HG02623 (cell line): ENCODE measurements around the gene PPFIBP2.
A peak's percentile ranks its signal among the peaks of the same experiment; 100 is the strongest.

Source experiments
- ATAC-seq: cut with Tn5 transposase; IDR thresholded peaks from one replicate; pipeline ENCODE4 v1.9.1; 2021; ENCODE audit warnings: moderate library complexity; ENCODE audit not compliant: unreplicated experiment

Gene PPFIBP2

DNA sequence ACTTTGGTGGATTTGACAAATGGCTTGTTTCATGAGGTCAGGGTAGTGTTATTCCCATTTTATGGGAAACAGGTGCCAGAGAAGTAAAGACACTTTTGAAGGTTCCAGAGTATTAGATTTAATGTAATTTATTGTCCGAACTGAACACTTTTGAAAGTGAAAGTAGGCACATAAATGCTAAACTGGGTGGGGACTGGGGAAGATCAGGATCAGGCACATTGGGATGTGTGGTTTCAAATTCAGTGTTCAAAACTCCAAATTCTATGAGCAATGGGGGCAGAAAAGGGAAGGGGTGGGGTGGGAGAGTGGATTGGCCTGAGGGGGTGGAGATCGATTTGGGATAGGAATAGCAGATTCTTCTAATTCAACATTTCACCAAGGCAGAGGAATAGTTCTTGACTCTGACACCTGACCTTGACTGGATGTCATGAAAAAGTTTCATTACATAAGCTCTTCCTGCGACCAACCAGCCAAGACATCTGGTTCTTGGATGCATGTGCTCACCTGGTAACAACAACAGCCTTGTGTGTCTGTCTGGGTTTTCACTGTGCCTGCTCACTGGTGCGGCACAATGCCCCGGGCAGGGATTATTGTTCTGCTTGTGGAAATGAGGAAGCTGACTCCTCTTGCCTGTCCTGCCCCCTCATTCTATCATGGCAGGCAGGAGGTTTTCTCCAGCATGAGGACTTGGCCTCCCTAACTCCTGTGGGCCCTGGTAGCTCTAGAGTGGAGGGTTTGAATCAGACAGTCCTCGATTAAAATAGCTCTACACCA is 10.8 kb downstream of the PPFIBP2 start:
- no peak for ATAC-seq

DNA sequence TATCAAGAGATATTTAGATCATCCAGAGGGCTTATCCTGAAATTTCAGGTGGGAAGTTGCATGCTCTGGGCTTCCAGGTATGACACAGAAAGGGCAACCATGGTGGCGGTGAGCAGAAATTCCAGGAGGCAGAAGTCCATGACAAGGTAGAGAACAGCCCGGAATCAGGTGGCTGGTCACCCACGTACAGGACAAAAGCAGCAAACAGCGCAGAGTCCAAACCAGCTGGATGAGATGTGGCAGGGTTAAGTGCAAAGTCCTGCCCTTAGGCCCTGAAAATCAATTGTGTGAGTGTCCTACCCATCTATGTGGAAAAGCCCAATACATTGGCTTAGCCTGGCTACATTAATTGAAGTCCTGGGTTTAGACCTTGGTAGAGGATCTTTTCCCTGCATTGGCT is 11.6 kb downstream of the PPFIBP2 start:
- ATAC-seq: no peak

DNA sequence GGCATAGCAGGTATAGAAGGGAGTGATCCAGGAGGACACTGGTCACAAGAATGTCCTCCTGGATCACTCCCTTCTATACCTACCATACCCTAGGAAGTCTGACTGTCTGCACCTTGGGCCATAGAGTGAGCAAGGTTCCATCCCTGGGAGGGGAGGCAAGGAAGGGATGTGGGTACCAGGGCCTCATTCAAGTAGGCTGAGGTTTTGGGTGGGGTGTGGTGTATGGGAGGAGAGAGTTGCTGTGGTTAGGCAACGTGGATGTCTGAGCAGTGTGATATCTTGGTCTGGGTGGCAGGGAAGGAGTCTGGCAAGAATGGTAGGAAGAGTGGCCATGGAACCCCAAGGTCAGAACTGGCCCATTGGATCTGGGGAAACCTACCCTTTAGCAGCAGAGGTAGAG is 13.2 kb downstream of the PPFIBP2 start:
- ATAC-seq: peak; percentile 44

DNA sequence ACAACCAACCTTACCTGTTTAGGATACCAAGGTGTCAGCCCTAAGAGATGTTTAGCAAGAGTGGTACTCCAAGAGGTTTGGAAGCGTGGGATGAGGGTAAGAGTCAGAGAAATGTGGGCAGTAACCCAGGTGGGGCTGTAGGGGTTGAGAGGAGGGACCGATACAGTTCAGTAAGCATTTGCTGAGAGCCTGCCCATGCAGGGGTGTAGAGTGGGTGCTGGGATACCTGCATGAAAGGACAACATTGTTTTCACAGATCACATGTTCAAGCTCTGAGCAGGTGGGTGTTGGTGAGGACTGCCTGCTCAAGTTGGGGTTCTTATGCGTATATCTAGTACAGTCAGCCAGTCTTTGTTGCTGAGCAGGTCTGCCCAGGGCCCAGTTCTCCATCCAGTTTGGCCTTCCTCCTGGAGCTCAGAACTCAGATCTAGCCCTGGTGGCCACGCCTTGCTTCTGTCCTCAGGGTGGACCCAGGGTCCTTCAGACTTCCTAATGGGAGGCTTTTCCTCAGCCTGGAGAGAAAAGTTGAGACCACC is 14.8 kb downstream of the PPFIBP2 start:
- ATAC-seq: no peak

DNA sequence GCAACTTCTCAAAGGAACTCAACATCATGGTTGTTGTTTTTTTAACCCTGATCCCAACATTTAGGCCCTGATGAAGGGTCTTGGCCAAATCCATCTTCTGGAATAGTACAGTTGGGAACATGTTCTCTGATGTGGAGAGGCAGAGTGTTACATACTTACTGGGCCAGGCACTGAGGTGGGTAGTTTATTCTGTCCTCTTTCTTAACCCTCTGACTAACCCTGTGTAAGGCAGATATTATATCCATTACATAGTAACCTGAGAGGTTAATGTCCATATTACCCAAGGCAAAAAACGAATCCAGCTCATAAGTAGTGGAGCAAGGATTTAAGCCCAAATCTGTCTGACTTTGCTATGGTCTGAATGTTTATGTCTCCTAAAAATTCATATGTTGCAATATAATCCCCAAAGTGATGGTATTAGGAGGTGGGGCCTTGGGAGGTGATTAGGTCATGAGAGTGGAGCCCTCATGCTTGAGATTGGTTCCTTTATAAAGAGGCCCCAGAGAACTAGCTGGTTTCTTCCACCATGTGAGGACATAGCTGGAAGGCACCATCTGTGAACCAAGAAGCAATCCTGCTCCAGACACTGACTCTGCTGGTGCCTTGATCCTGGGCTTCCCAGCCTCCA is 16.3 kb downstream of the PPFIBP2 start:
- ATAC-seq: no peak

DNA sequence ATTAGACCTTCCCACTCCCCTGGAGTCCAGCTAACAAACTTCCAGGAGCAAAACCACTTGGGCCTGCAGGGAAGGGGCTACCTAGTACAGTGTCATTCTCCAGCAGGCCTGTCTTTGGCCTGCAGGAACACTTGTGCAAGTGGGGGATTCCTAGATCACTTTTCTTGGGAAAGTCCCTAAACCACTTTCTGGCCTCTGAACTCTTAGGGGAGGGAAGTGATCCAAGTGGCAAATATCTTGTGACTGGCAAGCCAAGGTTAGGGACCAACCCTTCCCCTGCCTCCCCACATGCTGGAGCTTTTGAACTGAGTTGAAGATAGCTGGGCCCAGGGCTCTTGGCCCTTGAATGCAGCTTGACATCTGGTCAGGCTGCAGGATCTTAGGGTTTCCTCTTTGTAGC is 17.2 kb downstream of the PPFIBP2 start:
- no peak for ATAC-seq

DNA sequence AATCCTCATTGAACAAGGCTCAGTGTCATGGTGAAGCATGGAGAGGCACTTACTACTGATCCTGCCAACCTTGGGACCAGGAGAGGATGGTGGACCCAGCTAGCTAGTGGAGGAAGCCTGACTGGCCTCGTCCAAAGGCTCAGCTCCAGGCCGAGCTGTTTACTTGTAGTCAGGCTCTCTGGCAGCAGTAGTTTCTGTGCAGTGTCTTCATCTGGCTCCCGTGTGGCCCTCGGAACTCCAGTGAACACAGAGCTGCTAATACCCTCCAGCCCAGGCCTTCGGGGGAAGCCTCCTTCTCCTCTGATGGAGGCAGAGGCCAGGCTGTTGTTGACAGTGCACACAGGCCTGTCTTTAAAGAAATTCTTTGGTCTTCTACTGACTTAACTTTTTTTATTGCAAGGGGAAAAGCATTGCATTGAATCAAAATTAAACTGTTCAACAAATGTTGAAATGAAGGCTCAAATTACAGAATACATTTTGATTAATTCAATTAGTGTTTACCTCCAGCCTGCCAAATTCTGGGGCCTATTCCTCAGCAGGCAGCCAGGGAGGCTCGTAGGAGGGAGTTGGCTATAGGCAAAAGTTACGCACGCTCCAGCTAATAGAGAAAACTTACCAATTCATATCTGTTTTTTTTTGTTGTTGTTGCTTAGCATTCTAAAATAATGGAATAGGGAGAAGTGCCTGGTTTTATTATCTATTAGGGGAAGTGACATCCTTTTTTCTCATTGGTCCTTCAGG is 18.8 kb downstream of the PPFIBP2 start:
- no peak for ATAC-seq

DNA sequence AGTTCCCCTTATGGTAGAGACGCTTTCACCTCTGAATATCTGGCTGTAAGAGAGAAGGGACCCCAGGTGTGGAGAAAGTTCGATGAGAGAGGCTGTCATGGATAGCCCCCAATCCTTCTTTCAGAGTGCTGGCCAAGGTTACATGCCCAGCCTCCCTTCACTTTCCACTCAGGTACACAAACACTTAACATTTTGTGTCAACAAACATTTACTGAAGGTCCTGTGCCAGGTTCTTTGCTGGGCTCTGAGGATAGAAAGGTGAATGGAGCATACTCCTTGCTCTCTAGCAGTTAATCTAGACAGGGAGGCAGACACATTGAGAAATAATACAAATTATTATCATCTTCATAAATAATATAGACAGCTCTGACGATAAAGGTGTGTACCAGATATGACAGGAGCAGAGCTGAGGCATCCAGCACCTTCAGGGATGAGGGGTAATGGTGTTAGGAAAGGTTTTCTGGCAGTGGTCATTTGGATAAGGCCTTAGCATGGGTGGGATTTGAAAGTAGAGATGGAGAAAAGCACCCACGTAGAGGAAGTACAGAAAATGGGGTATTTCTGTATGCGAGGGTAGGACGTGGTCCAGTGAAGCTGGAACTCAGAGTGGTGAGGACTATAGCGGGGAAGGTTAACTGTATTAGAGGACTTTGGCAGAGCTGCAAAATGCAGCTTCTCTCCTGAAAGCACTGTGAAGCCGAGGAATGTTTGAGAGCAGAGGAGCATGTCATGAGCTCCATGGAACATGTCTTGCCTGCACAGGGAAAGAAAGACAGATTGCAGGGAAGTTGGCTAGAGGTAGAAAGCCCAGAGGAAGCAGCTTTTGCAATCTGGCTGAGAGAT is 19.6 kb downstream of the PPFIBP2 start:
- peak; percentile 30 for ATAC-seq

DNA sequence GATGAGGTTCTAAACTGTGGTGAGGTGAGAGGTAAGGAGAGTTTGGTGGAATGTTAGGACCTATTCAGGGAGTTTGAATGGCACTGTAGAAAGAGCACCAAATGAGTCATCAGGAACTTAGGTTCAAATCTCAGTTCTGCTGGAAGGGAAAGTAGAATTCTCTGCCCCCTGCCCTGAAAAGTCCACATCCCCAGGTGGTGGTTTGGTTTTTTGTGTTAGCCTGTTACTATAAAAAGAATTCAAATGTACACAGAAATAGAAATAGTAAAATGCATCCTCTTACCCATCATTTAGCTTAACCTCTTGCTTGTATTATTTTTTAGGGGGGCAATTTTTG is 20.2 kb downstream of the PPFIBP2 start:
- peak; percentile 56 for ATAC-seq

DNA sequence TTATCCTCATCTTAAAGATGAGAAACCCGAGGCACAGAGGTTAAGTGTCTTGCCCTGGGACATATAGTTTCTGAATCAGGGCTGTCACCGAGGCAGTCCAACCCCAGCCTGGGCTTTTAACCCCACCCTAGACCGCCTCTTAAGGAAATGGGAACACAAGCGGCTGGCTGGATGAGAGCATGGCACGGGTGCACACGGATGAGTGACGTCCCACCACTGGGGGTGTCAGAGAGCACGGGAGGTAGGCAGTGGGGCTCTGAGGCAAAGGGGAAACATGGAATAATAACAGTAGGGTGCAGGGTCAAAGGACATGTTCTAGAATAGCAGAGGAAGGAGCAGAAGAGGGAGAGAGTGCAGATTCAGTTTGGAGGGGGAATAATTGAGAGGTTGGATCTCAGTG is 22.3 kb downstream of the PPFIBP2 start:
- no peak for ATAC-seq

DNA sequence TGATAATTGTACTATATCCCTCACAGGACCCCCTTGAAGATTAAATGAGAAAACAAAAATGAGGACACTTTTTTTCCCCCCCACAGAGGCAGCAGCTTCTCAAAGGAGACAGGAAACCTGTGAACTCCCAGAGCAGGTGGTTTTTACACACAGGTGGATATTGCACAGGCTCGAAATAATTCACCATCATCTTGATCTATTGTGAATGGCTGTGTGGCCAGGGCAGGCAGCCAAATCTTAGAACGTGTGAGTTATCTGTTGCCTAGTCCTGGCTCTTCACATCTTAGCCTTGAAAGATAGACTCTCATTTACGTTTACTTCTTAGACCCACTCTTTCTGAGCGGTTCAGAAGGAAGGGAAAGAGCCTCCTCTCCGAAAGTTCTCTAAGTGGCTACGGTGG is 23.5 kb downstream of the PPFIBP2 start:
- no peak for ATAC-seq

DNA sequence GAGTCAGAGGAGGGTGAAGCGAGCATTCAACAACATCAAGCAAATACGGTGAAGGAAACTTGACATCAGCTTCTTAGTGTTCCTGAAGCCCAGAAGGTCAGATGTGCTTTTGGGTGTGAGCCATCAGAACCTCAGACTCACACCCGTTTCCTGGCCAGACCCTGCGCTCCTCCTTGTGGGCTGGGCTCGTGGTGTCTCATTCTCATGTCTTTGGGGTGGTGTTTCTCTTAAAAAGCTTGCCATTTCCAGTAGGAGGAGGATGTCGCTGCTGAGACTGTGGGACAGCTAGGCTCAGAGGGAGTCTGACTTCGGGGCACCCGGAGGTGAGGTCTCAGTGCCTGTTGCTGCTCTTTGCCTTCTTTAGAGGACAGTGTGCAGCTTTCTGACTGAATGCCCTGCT is 24.2 kb downstream of the PPFIBP2 start:
- no peak for ATAC-seq

DNA sequence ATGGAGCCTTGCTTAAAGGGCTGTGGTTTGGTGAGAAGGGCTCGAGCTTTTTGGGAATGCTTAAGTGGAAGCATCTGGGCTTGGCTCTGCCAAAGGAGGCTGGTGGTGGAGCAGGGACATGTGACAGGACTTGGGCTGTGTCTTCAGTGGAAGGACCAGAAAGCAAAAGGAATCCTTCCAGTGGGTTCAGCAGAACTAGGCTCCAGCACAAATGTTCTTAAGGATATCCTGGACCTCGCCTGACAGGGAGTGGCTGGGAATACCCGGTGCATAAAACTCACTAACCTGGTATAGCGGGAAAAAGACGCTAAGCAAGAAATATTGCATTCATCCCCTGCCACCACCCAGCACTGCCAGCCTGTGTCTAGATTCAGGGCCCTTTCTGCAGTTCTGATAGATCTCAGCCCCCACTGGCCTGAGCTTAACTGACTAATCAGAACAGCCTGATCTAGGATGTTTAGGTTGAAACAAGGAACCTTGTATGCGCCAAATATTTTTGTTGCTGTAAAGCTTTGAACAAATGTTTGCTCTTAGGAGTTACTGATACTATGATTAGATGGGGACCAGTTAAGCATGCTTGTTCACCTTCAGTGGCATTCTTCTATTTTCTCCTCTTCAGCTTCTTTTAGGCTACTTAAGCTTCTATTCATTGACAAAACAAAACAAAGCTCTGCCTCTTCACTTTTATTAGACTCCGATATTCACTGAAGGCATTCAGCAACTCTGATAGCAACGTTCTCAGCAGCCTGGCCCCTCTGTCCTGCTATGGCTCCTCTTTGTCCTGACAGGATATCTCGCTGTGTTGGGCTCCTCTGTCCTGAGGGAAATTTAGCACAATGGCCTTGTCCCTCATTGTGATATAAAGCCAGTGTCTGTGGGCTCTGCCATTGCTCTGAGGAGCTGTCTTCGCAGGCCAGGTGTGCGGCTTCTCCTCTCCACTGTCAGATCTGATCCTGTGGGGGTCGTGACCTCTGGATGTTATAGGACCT is 25.0 kb downstream of the PPFIBP2 start:
- no peak for ATAC-seq

DNA sequence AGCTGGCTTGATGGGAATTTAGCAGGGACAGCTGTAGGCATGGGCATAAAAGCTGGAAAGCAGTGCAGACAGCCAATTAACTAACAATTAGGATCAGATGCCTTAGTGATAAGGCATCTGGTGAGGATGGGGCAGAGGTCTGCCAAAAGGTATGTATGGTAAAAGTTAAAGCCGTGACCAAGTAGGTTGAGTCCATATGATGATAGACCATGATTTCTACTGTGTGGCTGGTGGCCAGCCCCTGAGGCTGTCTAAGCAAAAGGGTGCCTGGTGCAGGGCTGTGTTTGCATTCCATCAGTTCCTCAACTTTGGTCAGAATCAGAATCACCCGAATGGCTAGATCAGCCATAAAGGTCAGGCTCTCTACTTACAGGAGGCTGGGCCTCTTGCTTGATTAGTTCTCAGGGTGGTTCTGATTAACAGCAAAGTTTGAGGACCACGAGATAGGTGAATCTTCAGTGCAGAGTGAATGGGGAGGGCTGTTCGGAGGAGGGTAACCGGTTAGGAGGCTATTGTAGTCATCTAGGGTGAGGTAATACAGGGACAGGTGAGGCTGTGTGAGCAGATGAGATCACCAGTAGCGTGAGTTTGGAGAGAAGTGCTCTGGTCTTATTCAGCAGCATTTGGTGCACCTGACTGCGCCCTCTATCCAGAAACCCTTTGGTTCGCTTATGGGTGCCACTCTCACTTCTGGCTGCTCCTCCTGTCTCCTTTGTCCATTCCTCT is 27.2 kb downstream of the PPFIBP2 start:
- no peak for ATAC-seq

DNA sequence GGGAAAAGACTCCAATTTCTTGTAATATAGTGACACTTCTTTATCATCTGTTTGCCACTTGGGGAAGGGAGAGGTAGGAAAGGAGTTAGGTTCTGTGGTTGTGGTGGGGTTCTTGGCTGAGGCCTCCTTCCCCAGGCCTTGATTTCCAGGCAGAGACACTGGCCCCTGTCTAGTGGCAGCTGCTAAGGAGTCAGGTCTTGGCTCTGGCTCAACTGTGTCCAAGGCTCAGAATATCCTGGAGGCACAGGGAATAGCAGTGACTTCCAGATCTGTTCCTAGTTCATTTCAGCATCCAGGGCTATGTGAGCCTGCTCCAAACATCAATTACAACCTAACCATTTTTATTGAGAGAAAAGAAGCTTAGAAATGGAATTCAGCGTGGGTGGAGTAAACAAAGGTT is 29.5 kb downstream of the PPFIBP2 start:
- ATAC-seq: no peak

DNA sequence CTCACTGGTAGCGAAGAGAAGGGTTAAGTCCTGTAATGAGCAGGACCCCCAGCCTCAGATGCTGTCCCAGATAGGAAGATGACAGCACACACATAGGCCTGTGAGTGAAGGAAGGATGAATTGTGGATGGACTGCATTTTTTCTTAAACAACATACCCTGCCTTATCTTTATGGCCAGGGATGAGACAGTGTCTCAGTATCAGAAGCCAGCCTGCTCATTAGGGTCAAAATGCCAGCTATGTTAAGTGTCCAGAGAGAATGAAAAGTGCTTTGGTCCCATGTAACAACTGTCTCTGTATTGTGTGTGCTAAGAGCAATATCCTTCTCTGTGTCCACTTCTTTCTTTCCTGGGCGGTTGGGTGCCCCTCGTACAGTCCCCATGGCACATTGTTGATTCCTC is 30.2 kb downstream of the PPFIBP2 start:
- ATAC-seq: no peak

DNA sequence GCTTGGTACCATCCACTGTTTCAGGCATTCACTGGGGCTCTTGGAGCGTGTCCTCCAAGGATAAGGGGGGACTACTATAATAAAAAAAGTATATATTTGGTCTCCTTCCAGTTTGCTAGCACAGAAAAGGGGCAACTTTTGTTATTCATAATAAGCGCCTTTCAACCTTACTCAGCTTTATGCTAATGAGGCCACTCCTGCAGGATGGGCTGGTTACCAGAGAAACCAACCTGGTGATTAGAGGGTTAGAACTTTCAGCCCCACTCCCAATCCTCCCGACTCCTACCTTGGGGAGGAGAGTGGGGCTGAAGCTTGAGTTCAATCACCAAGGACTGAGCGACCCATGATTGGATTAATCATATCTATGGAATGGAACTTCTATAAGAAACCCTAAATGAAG is 31.8 kb downstream of the PPFIBP2 start:
- no peak for ATAC-seq

DNA sequence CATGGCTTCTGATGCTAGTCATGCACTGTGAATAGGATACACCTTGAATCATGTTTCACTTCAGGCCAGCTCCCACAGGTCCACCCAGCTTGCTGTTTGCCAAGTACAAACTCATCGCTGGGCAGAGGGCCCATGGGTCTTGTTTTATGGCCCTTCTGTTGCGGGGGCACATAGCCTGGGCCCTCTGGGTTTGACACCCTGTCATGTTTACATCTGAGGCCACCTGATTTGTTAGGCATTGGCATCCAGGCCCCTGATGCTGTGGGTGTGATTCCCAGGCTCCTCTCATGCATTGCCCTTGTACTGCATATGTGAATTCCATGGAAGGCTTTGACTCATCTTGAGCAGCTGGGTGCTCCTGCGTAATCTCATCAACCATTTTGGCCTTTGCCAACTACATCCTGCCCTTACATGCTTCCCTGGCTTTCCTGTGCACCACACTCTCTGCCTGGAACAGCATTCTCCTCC is 32.6 kb downstream of the PPFIBP2 start:
- no peak for ATAC-seq

DNA sequence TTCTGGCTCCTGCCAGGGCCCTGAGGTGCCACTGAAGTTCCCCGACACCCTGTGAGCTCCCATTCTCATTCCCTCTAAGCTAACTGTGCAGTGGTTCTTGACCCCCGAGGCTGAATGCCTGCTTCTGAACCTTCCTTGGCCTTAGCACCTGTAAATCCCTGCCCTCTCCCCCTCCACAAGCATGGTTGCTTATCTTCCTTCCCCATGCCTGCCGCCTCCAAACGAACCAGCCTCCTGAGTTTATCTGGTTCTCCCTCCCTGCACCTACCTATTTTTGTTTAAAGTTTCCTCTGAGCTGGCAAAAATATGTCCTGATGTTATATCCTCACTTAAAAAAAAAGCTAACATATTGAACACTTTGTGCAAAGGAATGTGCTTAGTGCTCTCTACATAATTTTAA is 33.9 kb downstream of the PPFIBP2 start:
- no peak for ATAC-seq
